ENCODE measurements around the gene SPAG6.

SPAG6 gene

DNA sequence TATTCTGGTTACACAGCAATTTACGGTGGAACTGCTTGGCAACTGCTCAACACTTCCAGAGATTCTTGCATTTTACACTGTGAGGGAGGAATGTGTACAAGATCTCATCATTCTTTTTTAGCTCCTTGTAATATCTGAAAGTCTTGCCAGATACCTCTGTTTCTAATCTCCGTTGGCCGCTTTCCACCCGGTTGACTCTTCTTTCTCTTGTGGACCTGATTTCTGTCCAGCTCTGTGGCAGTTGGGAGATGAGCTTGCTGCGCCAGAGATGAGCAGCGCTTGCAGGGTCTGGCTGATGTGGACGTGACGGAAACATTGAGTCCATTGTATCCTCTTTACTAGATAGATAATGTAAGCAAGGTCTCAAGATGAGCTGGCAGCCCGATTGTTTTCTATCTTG is 27.6 kb downstream of the SPAG6 start:
- no peak overlapping the region for H3K4me3 ChIP-seq (ENCODE audit: low read depth, low read length)
- DNase-seq (ENCODE audit: low read depth), result no peak
- TF ChIP-seq, protein P1, sequence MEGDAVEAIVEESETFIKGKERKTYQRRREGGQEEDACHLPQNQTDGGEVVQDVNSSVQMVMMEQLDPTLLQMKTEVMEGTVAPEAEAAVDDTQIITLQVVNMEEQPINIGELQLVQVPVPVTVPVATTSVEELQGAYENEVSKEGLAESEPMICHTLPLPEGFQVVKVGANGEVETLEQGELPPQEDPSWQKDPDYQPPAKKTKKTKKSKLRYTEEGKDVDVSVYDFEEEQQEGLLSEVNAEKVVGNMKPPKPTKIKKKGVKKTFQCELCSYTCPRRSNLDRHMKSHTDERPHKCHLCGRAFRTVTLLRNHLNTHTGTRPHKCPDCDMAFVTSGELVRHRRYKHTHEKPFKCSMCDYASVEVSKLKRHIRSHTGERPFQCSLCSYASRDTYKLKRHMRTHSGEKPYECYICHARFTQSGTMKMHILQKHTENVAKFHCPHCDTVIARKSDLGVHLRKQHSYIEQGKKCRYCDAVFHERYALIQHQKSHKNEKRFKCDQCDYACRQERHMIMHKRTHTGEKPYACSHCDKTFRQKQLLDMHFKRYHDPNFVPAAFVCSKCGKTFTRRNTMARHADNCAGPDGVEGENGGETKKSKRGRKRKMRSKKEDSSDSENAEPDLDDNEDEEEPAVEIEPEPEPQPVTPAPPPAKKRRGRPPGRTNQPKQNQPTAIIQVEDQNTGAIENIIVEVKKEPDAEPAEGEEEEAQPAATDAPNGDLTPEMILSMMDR (IDR thresholded peaks at IDR 0.05; ENCODE audit: insufficient read depth, low read depth, low read length, missing control alignments), result no peak

DNA sequence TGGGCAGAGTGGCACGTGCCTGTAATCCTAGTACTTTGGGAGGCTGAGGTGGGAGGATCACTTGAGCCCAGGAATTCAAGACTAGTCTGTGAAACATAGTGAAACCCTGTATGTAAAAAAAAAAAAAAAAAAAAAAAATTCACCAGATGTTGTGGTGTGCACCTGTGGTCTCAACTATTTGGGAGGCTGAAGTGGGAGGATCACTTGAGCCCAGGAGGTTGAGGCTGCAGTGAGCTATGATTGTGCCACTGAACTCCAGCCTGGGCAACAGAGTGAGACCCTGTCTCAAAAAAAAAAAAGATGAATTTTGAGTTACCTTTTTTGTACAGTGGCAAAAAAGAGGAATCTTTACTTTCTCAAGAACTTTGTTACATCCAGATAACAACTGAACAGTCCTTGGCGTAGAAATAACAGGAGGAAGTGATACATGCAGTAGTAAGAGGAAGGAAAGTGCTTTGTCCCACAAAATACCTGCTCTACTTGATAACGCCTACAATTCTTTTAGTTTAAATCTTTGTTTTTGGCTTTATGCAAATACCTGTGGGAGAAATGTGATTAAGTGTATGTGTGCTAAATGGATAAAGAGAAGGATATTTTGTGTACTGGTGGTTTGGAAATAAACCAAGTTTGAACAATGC is 29.3 kb downstream of the SPAG6 start:
- no peak overlapping the region for H3K4me3 ChIP-seq (ENCODE audit: low read depth, low read length)
- DNase-seq (ENCODE audit: low read depth), result no peak
- TF ChIP-seq, protein P1 (IDR thresholded peaks at IDR 0.05; ENCODE audit: insufficient read depth, low read depth, low read length, missing control alignments), result no peak

DNA sequence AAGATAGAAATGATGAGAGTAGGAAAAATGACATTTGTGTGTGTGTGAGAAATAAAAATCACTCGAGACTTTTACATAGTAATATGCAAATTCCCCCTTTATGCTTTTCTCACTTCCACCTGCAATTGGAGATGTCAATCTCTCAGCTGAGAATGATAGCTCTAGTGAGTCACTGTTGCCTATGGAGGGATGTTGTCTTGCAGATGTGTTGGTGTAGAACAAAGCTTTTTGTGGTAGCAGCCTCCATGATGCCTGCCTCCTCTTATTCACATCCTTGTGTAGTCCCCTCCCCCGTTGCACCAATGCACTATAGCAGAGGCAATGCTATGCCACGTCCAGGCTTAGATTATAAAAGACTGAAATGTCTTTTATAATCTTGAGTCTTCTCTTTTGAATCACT is 33.8 kb downstream of the SPAG6 start:
- DNase-seq (ENCODE audit: low read depth), result peak; percentile 75
- H3K4me3 ChIP-seq (ENCODE audit: low read depth, low read length), result peak overlapping the region; percentile 36
- TF ChIP-seq, protein P1 (IDR thresholded peaks at IDR 0.05; ENCODE audit: insufficient read depth, low read depth, low read length, missing control alignments), result no peak

DNA sequence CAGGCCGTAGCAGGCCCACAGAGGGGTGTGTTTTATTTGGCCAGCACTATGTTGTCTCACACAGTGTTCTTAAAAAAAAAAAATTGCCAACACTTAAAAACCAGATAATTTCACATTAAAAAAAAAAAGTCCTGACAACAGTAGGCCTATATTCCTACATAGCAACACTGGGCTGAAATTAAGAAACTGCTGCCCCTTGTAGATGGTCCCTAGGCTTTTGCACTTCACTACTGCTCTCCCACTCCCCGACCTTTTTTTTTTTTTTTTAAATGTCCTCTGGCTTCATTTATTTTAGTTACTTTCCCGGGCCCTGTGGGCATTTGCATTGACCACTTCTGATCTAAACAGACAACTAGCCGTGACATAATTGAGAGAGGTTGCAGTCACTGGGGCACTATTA is 36.0 kb downstream of the SPAG6 start:
- TF ChIP-seq, protein P1 (IDR thresholded peaks at IDR 0.05; ENCODE audit: insufficient read depth, low read depth, low read length, missing control alignments), result no peak
- H3K4me3 ChIP-seq (ENCODE audit: low read depth, low read length), result no peak overlapping the region
- DNase-seq (ENCODE audit: low read depth), result no peak

DNA sequence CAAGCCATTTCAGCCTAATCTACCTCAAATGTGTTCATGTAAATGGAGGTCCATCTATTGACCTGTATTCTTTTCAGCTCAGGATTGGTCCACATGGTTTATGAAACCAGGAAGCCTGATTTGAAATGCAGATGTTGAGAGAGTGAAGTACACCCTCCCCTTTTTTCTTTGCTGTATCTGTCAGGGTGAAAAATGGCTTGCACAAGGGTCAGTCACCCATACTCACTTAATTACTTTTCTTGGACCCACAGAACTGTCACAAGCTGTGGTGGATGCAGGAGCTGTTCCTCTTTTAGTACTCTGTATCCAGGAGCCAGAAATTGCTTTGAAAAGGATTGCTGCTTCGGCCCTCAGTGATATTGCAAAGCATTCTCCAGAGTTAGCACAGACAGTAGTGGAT is 41.2 kb downstream of the SPAG6 start:
- TF ChIP-seq, protein P1 (IDR thresholded peaks at IDR 0.05; ENCODE audit: insufficient read depth, low read depth, low read length, missing control alignments), result no peak
- DNase-seq (ENCODE audit: low read depth), result no peak
- H3K4me3 ChIP-seq (ENCODE audit: low read depth, low read length), result no peak overlapping the region

DNA sequence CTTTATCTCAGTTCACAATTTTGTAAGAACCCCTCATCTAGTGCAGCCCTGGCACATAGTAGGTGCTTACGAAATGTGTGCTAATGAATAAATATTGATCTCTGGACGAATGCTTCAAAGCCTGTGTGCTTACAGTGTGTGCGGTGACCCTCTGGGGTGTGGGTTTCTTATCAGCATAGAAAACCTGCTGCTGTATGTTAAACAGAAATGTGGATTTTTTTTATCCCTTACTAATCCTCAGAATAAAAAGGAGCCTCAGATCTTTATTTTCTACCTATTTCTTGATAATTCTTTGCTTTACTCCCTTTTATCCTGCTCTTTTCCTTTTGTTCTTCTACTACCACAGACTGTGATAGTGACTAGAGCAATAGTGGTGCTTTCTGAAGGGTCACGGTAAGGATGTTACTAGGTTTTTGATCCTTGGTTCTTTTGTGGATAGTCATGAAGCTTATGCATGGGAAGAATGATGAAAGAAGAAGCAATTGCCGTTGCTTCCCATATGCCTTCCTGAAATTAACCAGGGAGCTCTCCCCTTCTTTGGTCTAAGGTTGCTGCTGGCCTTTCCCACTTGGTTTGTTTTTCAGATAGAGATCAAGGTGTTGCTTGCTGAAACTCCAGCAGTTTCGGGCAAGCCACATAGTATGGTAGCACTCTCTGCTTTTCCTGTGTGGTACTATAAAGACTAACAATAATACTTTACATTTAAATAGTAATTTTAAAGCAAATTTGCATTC is 44.7 kb downstream of the SPAG6 start:
- TF ChIP-seq, protein P1 (IDR thresholded peaks at IDR 0.05; ENCODE audit: insufficient read depth, low read depth, low read length, missing control alignments), result no peak
- DNase-seq (ENCODE audit: low read depth), result no peak
- H3K4me3 ChIP-seq (ENCODE audit: low read depth, low read length), result no peak overlapping the region

All from GM12865 (cell line).